ENCODE data around the gene MALAT1. TPM values are rescaled to one million over a fixed set of nuclear protein-coding genes. Genes with fewer than 3 reads are reported as not detected.

MALAT1 gene
- total RNA-seq (2014; rRNA removed; shearing (Covaris generic)) = 1,789 and 2,206 TPM in 2 replicates
- 4,618 and 6,020 TPM in 2 replicates for polyA plus RNA-seq (2016; fragmentation: Nextera tagmentation; extraction: Ambion mirVana)
- long read RNA-seq, full-length matches to known transcripts = 959 of 959 reads
- long read RNA-seq, partial matches to known transcripts = 0 of 959 reads
- long read RNA-seq, other reads (novel, unspliced or antisense) = 0 of 959 reads

- Histone ChIP-seq H3K4me2 (peak within 1 kb of the TSS; percentile 84), H3K9me2 (ENCODE audit: insufficient read depth) (no peaks in the 10 kb centered on the region), H3K79me2 (replicated peaks; ENCODE audit: insufficient read depth) (peaks cover 61% of the 10 kb centered on the region), H3K27me3 (ENCODE audit: insufficient read depth) (no peaks in the 10 kb centered on the region), H3K4me1 (ENCODE audit: insufficient read depth) (peaks cover 23% of the 10 kb centered on the region), H4K20me1 (replicated peaks; ENCODE audit: insufficient read depth) (peaks cover 48% of the 10 kb centered on the region), H3K27ac (ENCODE audit: low read depth) (peak within 1 kb of the TSS; percentile 100), H2AFZ (no peak within 1 kb of the TSS), H3F3A (replicated peaks; ENCODE audit: low read depth) (peaks cover 52% of the 10 kb centered on the region), H3K36me3 (ENCODE audit: insufficient read depth) (peaks cover 35% of the 10 kb centered on the region), H3K4me3 (peak within 1 kb of the TSS; percentile 65)
- DNase-seq (ENCODE audit: low spot score) = peak; percentile 98
- no peaks in the 10 kb centered on the region; the same call in 2 of the 3 replicates for H3K36me3 Mint-ChIP-seq (ENCODE audit: low read depth)
- H3K27me3 Mint-ChIP-seq (ENCODE audit: insufficient read depth, low read depth, poor library complexity) = peaks cover 22% of the 10 kb centered on the region
- no peak within 1 kb of the TSS for H3K27ac Mint-ChIP-seq
- no peak for TF ChIP-seq EZH2 (IDR thresholded peaks at IDR 0.05; ENCODE audit: low read depth, unreplicated experiment)
- TF ChIP-seq ETS1 (IDR thresholded peaks at IDR 0.05) = peak; percentile 80; the same call in 1 of the 2 replicates
- no peak for TF ChIP-seq ZNF331 (CRISPR knock-in tag; IDR thresholded peaks at IDR 0.05; ENCODE audit: low read depth)
- TF ChIP-seq STAT1 (IDR thresholded peaks at IDR 0.05; ENCODE audit: unreplicated experiment) = no peak
- no peak for TF ChIP-seq JUNB (IDR thresholded peaks at IDR 0.05; ENCODE audit: unreplicated experiment)
- TF ChIP-seq NANOG (IDR thresholded peaks at IDR 0.05; ENCODE audit: borderline replicate concordance) = no peak
- peak; percentile 90 for TF ChIP-seq CREB1 (CRISPR knock-in tag; IDR thresholded peaks at IDR 0.05; ENCODE audit: low read depth)
- no peak for TF ChIP-seq ZNF462 (CRISPR knock-in tag; IDR thresholded peaks at IDR 0.05)
- TF ChIP-seq ZNF114 (CRISPR knock-in tag; IDR thresholded peaks at IDR 0.05) = peak; percentile 98
- TF ChIP-seq, protein P1, sequence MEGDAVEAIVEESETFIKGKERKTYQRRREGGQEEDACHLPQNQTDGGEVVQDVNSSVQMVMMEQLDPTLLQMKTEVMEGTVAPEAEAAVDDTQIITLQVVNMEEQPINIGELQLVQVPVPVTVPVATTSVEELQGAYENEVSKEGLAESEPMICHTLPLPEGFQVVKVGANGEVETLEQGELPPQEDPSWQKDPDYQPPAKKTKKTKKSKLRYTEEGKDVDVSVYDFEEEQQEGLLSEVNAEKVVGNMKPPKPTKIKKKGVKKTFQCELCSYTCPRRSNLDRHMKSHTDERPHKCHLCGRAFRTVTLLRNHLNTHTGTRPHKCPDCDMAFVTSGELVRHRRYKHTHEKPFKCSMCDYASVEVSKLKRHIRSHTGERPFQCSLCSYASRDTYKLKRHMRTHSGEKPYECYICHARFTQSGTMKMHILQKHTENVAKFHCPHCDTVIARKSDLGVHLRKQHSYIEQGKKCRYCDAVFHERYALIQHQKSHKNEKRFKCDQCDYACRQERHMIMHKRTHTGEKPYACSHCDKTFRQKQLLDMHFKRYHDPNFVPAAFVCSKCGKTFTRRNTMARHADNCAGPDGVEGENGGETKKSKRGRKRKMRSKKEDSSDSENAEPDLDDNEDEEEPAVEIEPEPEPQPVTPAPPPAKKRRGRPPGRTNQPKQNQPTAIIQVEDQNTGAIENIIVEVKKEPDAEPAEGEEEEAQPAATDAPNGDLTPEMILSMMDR (conservative IDR thresholded peaks at IDR 0.05; ENCODE audit: low read depth in 2 of 2) = no peak
- TF ChIP-seq EZH2phosphoT487 (IDR thresholded peaks at IDR 0.05; ENCODE audit: unreplicated experiment) = no peak
- peak; percentile 99 for TF ChIP-seq POLR2AphosphoS5 (IDR thresholded peaks at IDR 0.05; ENCODE audit: low read depth)
- peak; percentile 22 for TF ChIP-seq REST (IDR thresholded peaks at IDR 0.05; ENCODE audit: unreplicated experiment)
- H3K9me3 Mint-ChIP-seq = peaks cover 8% of the 10 kb centered on the region; the same call in 2 of the 3 replicates
- no peak for ATAC-seq
- no peak within 1 kb of the TSS for H3K4me3 Mint-ChIP-seq
- peaks cover 21% of the 10 kb centered on the region for H3K4me1 Mint-ChIP-seq
Observed at GRCh38 chr11:65498977-65499712, at the start of gene MALAT1. TSS of gene MALAT1 (plus strand) at chr11:65499045.

All from GM23338 (cell line).